ENCODE measurements around the gene HES1.

HES1 gene

GRCh38 chr3:194162817-194163584 is 27.1 kb downstream of the HES1 start:
- no peak for TF ChIP-seq CTCF (IDR thresholded peaks at IDR 0.05; ENCODE audit: control insufficient read depth, extremely low read depth, insufficient read depth)
- no peak overlapping the region for H3K4me3 ChIP-seq (ENCODE audit: low read depth, low read length)
- no peak for DNase-seq (ENCODE audit: low read depth)

- H3K4me3 ChIP-seq (ENCODE audit: low read depth, low read length) = no peak overlapping the region
- no peak for DNase-seq (ENCODE audit: low read depth)
- no peak for TF ChIP-seq CTCF (IDR thresholded peaks at IDR 0.05; ENCODE audit: control insufficient read depth, extremely low read depth, insufficient read depth)
Measured at GRCh38 chr3:194163697-194164096, 27.7 kb downstream of the HES1 start.

- no peak for TF ChIP-seq CTCF (IDR thresholded peaks at IDR 0.05; ENCODE audit: control insufficient read depth, extremely low read depth, insufficient read depth)
- no peak overlapping the region for H3K4me3 ChIP-seq (ENCODE audit: low read depth, low read length)
- DNase-seq (ENCODE audit: low read depth) = no peak
Measured at GRCh38 chr3:194164861-194165260, 28.9 kb downstream of the HES1 start.

- no peak for TF ChIP-seq CTCF (IDR thresholded peaks at IDR 0.05; ENCODE audit: control insufficient read depth, extremely low read depth, insufficient read depth)
- DNase-seq (ENCODE audit: low read depth) = no peak
- no peak overlapping the region for H3K4me3 ChIP-seq (ENCODE audit: low read depth, low read length)
Measured at GRCh38 chr3:194165271-194166018, 29.5 kb downstream of the HES1 start.

GRCh38 chr3:194166682-194167479 is 30.9 kb downstream of the HES1 start:
- H3K4me3 ChIP-seq (ENCODE audit: low read depth, low read length) = no peak overlapping the region
- no peak for TF ChIP-seq CTCF (IDR thresholded peaks at IDR 0.05; ENCODE audit: control insufficient read depth, extremely low read depth, insufficient read depth)

GRCh38 chr3:194167480-194168282 is 31.7 kb downstream of the HES1 start:
- no peak for TF ChIP-seq CTCF (IDR thresholded peaks at IDR 0.05; ENCODE audit: control insufficient read depth, extremely low read depth, insufficient read depth)
- no peak for DNase-seq (ENCODE audit: low read depth)
- no peak overlapping the region for H3K4me3 ChIP-seq (ENCODE audit: low read depth, low read length)

More at GRCh38 chr3:194166682-194167479, 30.9 kb downstream of the HES1 start:
- DNase-seq (ENCODE audit: low read depth) = no peak
